MCF 10A (cell line): Measurements from ENCODE around the gene GDF11. TPM values are rescaled to one million over a fixed set of nuclear protein-coding genes. Genes with fewer than 3 reads are reported as not detected.

Source experiments
- BruUV-seq: library from RNA; stranded (reverse); fragments of 400-500 nt; replicated peaks from 2 replicates; lab custom pipeline; 2021; lab: Mats Ljungman, UMichigan
- CTCF ChIA-PET: fragments of 300-600 bp; sonication (Branson Sonifier 250); formaldehyde crosslinking; extraction: SDS; loops from one replicate; lab custom pipeline; 2021; ENCODE audit warnings: antibody characterized with exemption, inconsistent platforms; lab: Yijun Ruan, JAX
- POLR2A ChIA-PET: fragments of 300-600, 350-650 bp; sonication (Branson Sonifier 250); formaldehyde crosslinking; extraction: SDS; loops from one replicate; lab custom pipeline; 2020; ENCODE audit warnings: antibody characterized with exemption, inconsistent platforms; lab: Yijun Ruan, JAX
- DNase-seq: peaks from one replicate; pipeline ENCODE4 v3.0.0-alpha.2; 2018; ENCODE audit not compliant: unreplicated experiment
- H3K27ac Mint-ChIP-seq: one replicate; pipeline ENCODE4 v1.8.0; 2022; ENCODE audit warnings: mild to moderate bottlenecking, low read depth, mixed read lengths; ENCODE audit not compliant: unreplicated experiment
- H3K27me3 Mint-ChIP-seq: one replicate; pipeline ENCODE4 v1.8.0; 2022; ENCODE audit warnings: mixed read lengths; ENCODE audit not compliant: insufficient read depth, unreplicated experiment
- H3K36me3 Mint-ChIP-seq: one replicate; pipeline ENCODE4 v1.8.0; 2022; ENCODE audit warnings: mild to moderate bottlenecking, moderate library complexity, mixed read lengths; ENCODE audit not compliant: insufficient read depth, unreplicated experiment
- H3K4me1 Mint-ChIP-seq: one replicate; pipeline ENCODE4 v1.8.0; 2022; ENCODE audit warnings: mixed read lengths; ENCODE audit not compliant: insufficient read depth, unreplicated experiment
- H3K4me3 Mint-ChIP-seq: one replicate; pipeline ENCODE4 v1.8.0; 2022; ENCODE audit warnings: mild to moderate bottlenecking, moderate library complexity, mixed read lengths; ENCODE audit not compliant: unreplicated experiment
- H3K9me3 Mint-ChIP-seq: one replicate; pipeline ENCODE4 v1.8.0; 2022; ENCODE audit warnings: mixed read lengths; ENCODE audit not compliant: unreplicated experiment
- intact Hi-C: fragments of 100-400 bp; cut with micrococcal nuclease; formaldehyde crosslinking; loops from 2 replicates; pipeline ENCODE4 v1.14.1; 2022
- total RNA-seq: library from RNA; stranded (reverse); gene quantifications from 2 replicates; pipeline ENCODE4 v1.2.3, GENCODE V29; 2022
- TF ChIP-seq, protein P1 (sequence below): fragments of 200-600 bp; IDR thresholded peaks from one replicate; pipeline ENCODE4 v1.8.0; 2022; ENCODE audit warnings: antibody characterized with exemption, mild to moderate bottlenecking; ENCODE audit not compliant: unreplicated experiment

Gene GDF11
- total RNA-seq, 1 experiment from 2014 or later, result 1.9 TPM

DNA sequence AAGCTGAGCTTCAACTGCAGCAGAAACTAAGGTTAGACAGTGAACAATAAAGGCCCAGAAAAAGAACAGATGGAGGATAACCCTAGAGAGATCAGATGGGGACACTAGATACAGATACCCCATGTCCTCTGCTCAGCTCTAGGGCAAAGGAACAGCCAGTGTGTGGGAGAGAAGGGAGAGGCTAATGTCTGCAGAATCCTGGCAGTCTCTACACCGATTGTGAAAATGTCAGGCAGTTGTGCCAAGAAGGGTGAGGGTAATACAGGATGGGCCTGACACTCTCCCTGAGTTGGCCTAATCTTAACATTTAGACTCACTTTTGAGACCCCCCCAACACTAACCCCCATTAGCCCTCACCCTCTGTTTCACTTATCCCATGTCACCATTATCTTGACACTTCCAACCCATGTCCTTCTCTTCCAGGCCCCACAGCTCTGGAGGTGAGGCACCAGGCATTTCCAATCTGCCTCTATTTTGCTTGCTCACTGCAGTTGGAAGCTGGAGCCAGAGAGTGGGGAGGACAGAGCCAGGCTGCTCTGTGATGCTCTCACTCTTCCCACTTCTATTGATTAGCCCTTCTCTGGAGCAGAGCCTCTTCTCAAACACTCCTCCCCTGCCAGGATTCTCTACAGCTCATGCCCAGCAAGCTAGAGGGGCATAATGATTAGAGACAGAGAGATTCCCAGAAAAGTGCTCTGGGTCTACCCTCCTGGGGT, 30.1 kb upstream of the GDF11 start:
- H3K27me3 Mint-ChIP-seq, result peaks cover 25% of the 10 kb centered on the region
- TF ChIP-seq, protein P1, sequence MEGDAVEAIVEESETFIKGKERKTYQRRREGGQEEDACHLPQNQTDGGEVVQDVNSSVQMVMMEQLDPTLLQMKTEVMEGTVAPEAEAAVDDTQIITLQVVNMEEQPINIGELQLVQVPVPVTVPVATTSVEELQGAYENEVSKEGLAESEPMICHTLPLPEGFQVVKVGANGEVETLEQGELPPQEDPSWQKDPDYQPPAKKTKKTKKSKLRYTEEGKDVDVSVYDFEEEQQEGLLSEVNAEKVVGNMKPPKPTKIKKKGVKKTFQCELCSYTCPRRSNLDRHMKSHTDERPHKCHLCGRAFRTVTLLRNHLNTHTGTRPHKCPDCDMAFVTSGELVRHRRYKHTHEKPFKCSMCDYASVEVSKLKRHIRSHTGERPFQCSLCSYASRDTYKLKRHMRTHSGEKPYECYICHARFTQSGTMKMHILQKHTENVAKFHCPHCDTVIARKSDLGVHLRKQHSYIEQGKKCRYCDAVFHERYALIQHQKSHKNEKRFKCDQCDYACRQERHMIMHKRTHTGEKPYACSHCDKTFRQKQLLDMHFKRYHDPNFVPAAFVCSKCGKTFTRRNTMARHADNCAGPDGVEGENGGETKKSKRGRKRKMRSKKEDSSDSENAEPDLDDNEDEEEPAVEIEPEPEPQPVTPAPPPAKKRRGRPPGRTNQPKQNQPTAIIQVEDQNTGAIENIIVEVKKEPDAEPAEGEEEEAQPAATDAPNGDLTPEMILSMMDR, result no peak
- H3K4me1 Mint-ChIP-seq, result peaks cover 33% of the 10 kb centered on the region
- no peaks in the 10 kb centered on the region for H3K9me3 Mint-ChIP-seq
- POLR2A ChIA-PET, result no interaction called here
- H3K27ac Mint-ChIP-seq, result no peak overlapping the region
- no TSS peak for BruUV-seq
- CTCF ChIA-PET, result interaction anchor here (0.6 to 1.2 kb wide), 3 partner anchors 9 to 107 kb away, joined by 3 read pairs; no protein-coding TSS in a partner anchor
- no peak overlapping the region for H3K4me3 Mint-ChIP-seq
- intact Hi-C loops, result no loop called here
- peaks cover 8% of the 10 kb centered on the region for H3K36me3 Mint-ChIP-seq
- DNase-seq, result no peak

DNA sequence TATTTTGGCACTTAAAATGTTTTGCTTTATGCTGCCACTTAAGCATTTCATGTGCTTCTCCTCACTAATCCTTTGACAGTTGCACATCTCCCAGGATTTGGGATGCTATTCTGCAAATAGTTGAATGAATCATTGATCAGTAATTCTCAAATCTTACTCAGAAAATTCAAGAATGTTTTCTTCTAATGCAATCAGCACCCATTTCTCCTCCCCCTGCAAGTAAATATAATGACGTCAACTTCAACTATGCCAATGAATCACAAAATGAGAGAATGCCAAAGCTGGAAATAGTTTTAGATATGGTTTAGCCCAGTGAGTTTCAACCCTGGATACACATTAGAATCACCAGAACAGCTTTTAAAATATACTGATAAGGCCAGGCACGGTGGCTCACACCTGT, 29.2 kb upstream of the GDF11 start:
- TF ChIP-seq, protein P1, result no peak
- H3K27me3 Mint-ChIP-seq, result peaks cover 17% of the 10 kb centered on the region
- peaks cover 8% of the 10 kb centered on the region for H3K36me3 Mint-ChIP-seq
- no peaks in the 10 kb centered on the region for H3K9me3 Mint-ChIP-seq
- peak; percentile 47 for DNase-seq
- CTCF ChIA-PET, result interaction anchor here (0.6 kb wide), 1 partner anchor 94 kb away, joined by 4 read pairs; no protein-coding TSS in a partner anchor
- peaks cover 31% of the 10 kb centered on the region for H3K4me1 Mint-ChIP-seq
- POLR2A ChIA-PET, result no interaction called here
- H3K4me3 Mint-ChIP-seq, result no peak overlapping the region
- H3K27ac Mint-ChIP-seq, result peak overlapping the region; percentile 57
- BruUV-seq, result no TSS peak
- intact Hi-C loops, result no loop called here

DNA sequence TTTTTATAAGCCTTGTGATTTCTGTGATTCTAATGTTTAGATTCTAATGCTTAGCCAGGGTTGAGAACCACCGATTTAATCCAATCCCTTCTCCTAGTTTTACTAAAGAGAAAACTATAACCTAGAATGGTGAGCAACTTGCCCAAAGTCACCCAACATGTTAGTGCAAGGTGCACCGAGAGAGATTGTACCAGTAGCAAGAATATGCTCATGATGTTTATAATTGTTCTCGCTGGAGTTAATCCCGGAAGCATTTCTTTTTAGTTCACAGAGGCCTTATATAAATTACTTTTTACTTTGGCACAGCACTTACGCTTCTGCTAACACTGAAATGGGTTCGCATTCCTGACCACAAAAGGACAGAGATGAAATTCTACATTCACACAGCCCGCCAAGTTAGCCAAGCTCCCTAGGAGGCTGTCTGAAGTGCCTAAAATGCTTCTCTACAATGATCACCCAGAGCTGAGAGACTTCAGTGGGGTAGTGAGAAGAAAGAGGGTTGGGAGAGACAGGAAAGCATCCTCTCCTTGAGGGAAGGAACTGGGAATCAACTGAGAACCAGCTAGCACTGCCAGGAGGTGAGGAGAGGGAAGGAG, 27.7 kb upstream of the GDF11 start:
- no peaks in the 10 kb centered on the region for H3K9me3 Mint-ChIP-seq
- TF ChIP-seq, protein P1, result no peak
- BruUV-seq, result TSS peak; percentile 90
- peak overlapping the region; percentile 80 for H3K4me3 Mint-ChIP-seq
- peak overlapping the region; percentile 79 for H3K27ac Mint-ChIP-seq
- peaks cover 31% of the 10 kb centered on the region for H3K4me1 Mint-ChIP-seq
- intact Hi-C loops, result no loop called here
- CTCF ChIA-PET, result interaction anchor here (0.6 to 0.7 kb wide), 3 partner anchors 14 to 504 kb away, joined by 3 to 5 read pairs (median 3); partner anchors contain the start of gene CD63
- peaks cover 8% of the 10 kb centered on the region for H3K36me3 Mint-ChIP-seq
- H3K27me3 Mint-ChIP-seq, result peaks cover 1% of the 10 kb centered on the region
- DNase-seq, result no peak
- POLR2A ChIA-PET, result interaction anchor here (0.7 to 2.6 kb wide), 6 partner anchors 14 to 216 kb away, joined by 3 to 25 read pairs (median 3); partner anchors contain the start of genes CD63 and SARNP
